ENCODE measurements around the gene CASK. TPM values are rescaled to one million over a fixed set of nuclear protein-coding genes. Genes with fewer than 3 reads are reported as not detected.

CASK gene
- total and polyA plus RNA-seq, 2 experiments from 2014 or later: 82.9 to 95.7 TPM

DNA sequence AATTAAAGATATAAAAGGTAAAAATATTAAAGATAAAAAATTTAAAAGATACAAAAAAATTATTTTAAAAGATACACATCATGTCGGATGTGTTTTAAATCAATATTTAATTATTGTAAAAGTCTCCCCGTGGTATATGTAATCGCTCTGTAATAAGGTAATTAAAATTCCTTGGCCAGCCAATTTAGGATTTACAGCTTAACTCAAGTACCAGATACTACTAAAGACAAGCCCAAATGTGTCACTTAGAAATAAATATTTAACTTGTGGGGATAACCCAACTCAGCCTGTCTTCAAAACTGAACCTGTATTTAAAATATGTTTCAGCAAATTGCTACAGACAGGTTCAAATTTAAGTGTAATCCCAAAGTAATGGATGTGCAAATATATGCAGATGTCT, 143.4 kb downstream of the CASK start:
- DNase-seq (ENCODE audit: low spot score): no peak
- H3K9me2 ChIP-seq (replicated peaks; ENCODE audit: insufficient read depth): no peaks in the 10 kb centered on the region
- no peak overlapping the region for H3K4me3 ChIP-seq
- no peaks in the 10 kb centered on the region for H3K27me3 ChIP-seq
- peaks cover 3% of the 10 kb centered on the region for H3K79me2 ChIP-seq
- H3K4me2 ChIP-seq: no peak overlapping the region
- TF ChIP-seq, protein P1, sequence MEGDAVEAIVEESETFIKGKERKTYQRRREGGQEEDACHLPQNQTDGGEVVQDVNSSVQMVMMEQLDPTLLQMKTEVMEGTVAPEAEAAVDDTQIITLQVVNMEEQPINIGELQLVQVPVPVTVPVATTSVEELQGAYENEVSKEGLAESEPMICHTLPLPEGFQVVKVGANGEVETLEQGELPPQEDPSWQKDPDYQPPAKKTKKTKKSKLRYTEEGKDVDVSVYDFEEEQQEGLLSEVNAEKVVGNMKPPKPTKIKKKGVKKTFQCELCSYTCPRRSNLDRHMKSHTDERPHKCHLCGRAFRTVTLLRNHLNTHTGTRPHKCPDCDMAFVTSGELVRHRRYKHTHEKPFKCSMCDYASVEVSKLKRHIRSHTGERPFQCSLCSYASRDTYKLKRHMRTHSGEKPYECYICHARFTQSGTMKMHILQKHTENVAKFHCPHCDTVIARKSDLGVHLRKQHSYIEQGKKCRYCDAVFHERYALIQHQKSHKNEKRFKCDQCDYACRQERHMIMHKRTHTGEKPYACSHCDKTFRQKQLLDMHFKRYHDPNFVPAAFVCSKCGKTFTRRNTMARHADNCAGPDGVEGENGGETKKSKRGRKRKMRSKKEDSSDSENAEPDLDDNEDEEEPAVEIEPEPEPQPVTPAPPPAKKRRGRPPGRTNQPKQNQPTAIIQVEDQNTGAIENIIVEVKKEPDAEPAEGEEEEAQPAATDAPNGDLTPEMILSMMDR (IDR thresholded peaks at IDR 0.05; ENCODE audit: poor library complexity): no peak
- TF ChIP-seq EZH2 (IDR thresholded peaks at IDR 0.05; ENCODE audit: borderline replicate concordance) (no peak), EZH2phosphoT487 (IDR thresholded peaks at IDR 0.05; ENCODE audit: low read depth, severe bottlenecking, unreplicated experiment) (no peak)
- H3K4me1 ChIP-seq (ENCODE audit: insufficient read depth): peaks cover 13% of the 10 kb centered on the region
- H3K9me3 ChIP-seq (ENCODE audit: low read depth): no peaks in the 10 kb centered on the region
- H3K36me3 ChIP-seq (replicated peaks; ENCODE audit: insufficient read depth, low read depth): no peaks in the 10 kb centered on the region
- H2AFZ ChIP-seq: no peak overlapping the region
- no peaks in the 10 kb centered on the region for H4K20me1 ChIP-seq (ENCODE audit: insufficient read depth, poor library complexity, severe bottlenecking)
- H3K27ac ChIP-seq: no peak overlapping the region
- WGBS (ENCODE audit: low lambda C conversion rate, missing lambda C conversion rate): 69% methylated on average over 3 of the region's 3 CpGs

DNA sequence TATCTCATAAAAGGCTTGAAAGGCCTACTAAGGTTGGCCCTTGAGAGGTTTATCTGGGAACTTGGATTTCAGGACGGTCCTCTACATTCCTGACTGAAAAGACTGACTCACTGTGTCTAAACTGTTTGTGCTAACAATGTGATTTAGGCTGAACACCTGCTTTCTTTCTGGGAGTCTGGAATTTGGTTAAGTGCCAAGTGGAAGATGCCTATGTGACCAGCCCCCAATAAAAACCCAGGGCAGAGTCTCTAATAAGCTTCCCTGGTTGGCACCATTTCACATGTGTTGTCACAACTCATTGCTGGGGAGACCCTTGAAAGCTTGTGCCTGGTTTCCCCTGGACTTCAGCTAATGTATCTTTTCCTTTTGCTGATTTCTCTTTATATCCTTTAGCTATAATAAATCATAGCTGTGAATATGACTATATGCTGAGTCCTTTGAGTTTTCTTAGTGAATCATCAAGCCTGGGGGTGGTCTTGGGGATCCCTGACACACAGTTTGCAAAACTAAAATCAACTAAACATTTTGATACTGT, 144.3 kb downstream of the CASK start:
- H3K4me2 ChIP-seq: no peak overlapping the region
- H3K4me3 ChIP-seq: no peak overlapping the region
- H3K79me2 ChIP-seq: peaks cover 3% of the 10 kb centered on the region
- H4K20me1 ChIP-seq (ENCODE audit: insufficient read depth, poor library complexity, severe bottlenecking): no peaks in the 10 kb centered on the region
- H3K36me3 ChIP-seq (replicated peaks; ENCODE audit: insufficient read depth, low read depth): no peaks in the 10 kb centered on the region
- H2AFZ ChIP-seq: no peak overlapping the region
- H3K9me2 ChIP-seq (replicated peaks; ENCODE audit: insufficient read depth): no peaks in the 10 kb centered on the region
- WGBS (ENCODE audit: low lambda C conversion rate, missing lambda C conversion rate): 7% methylated on average over 1 of the region's 1 CpG
- H3K27me3 ChIP-seq: no peaks in the 10 kb centered on the region
- TF ChIP-seq EZH2phosphoT487 (IDR thresholded peaks at IDR 0.05; ENCODE audit: low read depth, severe bottlenecking, unreplicated experiment) (no peak), EZH2 (IDR thresholded peaks at IDR 0.05; ENCODE audit: borderline replicate concordance) (no peak)
- TF ChIP-seq, protein P1 (IDR thresholded peaks at IDR 0.05; ENCODE audit: poor library complexity): no peak
- DNase-seq (ENCODE audit: low spot score): peak; percentile 9
- peak overlapping the region; percentile 29 for H3K27ac ChIP-seq
- peaks cover 13% of the 10 kb centered on the region for H3K4me1 ChIP-seq (ENCODE audit: insufficient read depth)
- H3K9me3 ChIP-seq (ENCODE audit: low read depth): no peaks in the 10 kb centered on the region

DNA sequence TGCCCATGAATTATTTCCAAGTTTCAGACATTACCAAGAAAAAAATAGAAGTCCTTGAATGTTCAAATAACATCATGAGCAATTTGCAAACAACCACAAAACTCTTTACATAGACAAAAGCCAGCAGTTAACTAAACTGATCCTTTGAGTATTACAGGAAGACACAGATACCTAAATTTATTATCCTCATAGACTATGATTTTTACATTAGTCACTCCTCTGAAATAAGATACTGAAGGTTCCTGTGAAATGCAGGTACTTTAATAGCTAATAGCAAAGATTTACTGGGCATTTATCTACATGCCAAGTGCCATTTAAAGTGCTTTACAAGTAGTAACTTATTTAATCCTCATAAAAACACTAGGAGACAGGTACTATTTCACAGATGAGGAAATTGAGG, 161.7 kb downstream of the CASK start:
- Histone ChIP-seq H3K4me2 (no peak overlapping the region), H4K20me1 (ENCODE audit: insufficient read depth, poor library complexity, severe bottlenecking) (no peaks in the 10 kb centered on the region), H3K4me3 (no peak overlapping the region), H3K9me2 (replicated peaks; ENCODE audit: insufficient read depth) (no peaks in the 10 kb centered on the region), H3K4me1 (ENCODE audit: insufficient read depth) (no peaks in the 10 kb centered on the region), H3K9me3 (ENCODE audit: low read depth) (no peaks in the 10 kb centered on the region), H2AFZ (no peak overlapping the region), H3K36me3 (replicated peaks; ENCODE audit: insufficient read depth, low read depth) (no peaks in the 10 kb centered on the region), H3K79me2 (peaks cover 21% of the 10 kb centered on the region), H3K27me3 (no peaks in the 10 kb centered on the region), H3K27ac (peak overlapping the region; percentile 8)
- TF ChIP-seq, protein P1 (IDR thresholded peaks at IDR 0.05; ENCODE audit: poor library complexity): no peak
- TF ChIP-seq EZH2 (IDR thresholded peaks at IDR 0.05; ENCODE audit: borderline replicate concordance) (no peak), EZH2phosphoT487 (IDR thresholded peaks at IDR 0.05; ENCODE audit: low read depth, severe bottlenecking, unreplicated experiment) (no peak)
- no peak for DNase-seq (ENCODE audit: low spot score)

DNA sequence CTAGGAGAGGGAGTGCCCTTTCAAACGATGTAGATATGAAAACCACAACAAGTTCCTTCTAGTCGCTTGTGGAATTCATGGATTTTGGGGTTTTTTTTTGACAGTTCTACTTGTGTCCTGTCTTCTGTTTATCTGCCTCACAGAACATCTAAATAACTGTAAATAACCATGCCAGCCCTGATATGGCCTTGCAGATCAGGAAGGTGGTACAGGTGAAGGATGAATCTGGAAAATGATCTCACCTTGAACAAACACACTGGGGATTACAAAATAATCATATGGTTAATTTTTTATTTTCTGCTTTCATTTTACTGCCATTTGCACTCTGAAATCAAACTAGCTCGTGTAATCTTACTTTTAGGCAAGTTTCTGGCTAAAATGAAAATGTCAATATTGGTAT, 162.2 kb downstream of the CASK start:
- H3K9me3 ChIP-seq (ENCODE audit: low read depth): no peaks in the 10 kb centered on the region
- TF ChIP-seq, protein P1 (IDR thresholded peaks at IDR 0.05; ENCODE audit: poor library complexity): no peak
- TF ChIP-seq EZH2phosphoT487 (IDR thresholded peaks at IDR 0.05; ENCODE audit: low read depth, severe bottlenecking, unreplicated experiment) (no peak), EZH2 (IDR thresholded peaks at IDR 0.05; ENCODE audit: borderline replicate concordance) (no peak)
- no peaks in the 10 kb centered on the region for H3K36me3 ChIP-seq (replicated peaks; ENCODE audit: insufficient read depth, low read depth)
- DNase-seq (ENCODE audit: low spot score): no peak
- no peaks in the 10 kb centered on the region for H4K20me1 ChIP-seq (ENCODE audit: insufficient read depth, poor library complexity, severe bottlenecking)
- H3K4me3 ChIP-seq: no peak overlapping the region
- no peaks in the 10 kb centered on the region for H3K9me2 ChIP-seq (replicated peaks; ENCODE audit: insufficient read depth)
- no peak overlapping the region for H3K4me2 ChIP-seq
- H3K27me3 ChIP-seq: no peaks in the 10 kb centered on the region
- WGBS (ENCODE audit: low lambda C conversion rate, missing lambda C conversion rate): 49% methylated on average over 3 of the region's 3 CpGs
- peaks cover 21% of the 10 kb centered on the region for H3K79me2 ChIP-seq
- peak overlapping the region; percentile 8 for H3K27ac ChIP-seq
- no peaks in the 10 kb centered on the region for H3K4me1 ChIP-seq (ENCODE audit: insufficient read depth)
- H2AFZ ChIP-seq: no peak overlapping the region
